HG03342 (cell line): Measurements from ENCODE around the gene PCDHGC5.

Experiments
- ATAC-seq: cut with Tn5 transposase; IDR thresholded peaks from one replicate; pipeline ENCODE4 v1.9.1; 2021; ENCODE audit warnings: mild to moderate bottlenecking, moderate library complexity; ENCODE audit not compliant: unreplicated experiment

The PCDHGC5 gene

DNA sequence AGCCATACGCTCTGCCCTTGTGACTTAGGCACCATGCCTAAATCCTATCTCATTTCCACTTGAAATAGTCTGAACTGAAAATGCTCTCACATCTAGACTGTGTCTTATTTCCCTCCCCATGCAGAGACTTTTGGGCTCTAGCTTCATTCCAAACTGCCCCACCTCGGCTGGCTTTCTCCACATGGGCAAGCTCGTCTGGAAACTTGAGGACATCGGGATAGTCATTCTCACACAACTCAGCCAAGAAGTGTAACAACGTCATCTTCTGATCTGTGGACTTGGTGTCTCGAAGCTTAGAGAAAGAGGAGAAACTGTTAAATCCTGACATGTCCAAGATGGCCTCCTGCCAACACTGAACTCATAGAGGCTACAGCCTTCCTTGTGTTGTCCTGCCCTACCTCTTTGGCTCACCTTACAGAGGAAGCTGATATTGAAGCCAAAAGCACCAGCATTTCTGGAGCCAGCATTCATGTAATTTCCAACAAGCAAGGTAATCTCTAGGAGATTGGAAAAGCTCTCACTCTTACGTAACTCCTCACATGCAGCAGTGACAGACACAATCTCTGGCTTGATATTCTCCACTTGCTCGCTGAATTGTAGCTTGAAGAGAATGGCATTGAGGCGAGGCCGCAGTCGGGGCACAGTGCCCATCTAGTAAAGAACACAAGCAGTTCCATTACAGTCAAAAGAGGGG, 39.6 kb downstream of the PCDHGC5 start:
- no peak for ATAC-seq

DNA sequence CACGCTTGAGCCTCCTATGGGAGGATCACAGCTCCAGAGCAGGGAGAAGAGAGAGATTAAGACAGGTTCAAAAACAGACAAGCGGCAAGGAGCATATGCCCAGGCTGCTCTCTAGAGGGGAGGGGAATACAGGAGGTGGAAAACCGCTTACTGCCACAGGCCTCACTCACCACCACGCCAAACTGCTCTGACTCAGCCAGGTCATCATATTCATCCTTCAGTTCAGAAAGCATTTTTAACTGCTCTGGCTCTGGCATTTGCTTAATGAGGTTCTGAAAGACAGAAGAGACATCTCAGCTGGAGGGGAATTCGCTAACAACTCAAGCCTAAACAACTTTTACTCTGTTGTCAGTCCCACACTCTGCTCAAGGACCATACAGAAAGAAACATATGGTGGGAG, 40.1 kb downstream of the PCDHGC5 start:
- ATAC-seq = no peak

DNA sequence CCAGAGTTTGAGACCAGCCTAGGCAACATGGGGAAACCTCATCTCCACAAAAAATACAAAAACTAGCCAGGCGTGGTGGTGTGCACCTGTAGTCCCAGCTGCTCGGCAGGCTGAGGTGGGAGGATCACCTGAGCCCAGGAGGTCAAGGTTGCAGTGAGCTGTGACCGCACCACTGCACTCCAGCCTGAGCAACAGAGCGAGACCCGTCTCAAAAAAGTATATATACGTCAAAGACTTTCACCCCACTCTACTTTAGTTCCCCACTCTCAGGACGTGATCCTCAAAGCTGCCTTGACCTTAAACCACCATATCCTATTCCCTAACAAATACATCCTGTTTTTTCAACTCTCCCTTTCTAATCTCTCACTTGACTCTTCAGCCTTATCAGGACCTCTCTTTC, 41.0 kb downstream of the PCDHGC5 start:
- no peak for ATAC-seq

DNA sequence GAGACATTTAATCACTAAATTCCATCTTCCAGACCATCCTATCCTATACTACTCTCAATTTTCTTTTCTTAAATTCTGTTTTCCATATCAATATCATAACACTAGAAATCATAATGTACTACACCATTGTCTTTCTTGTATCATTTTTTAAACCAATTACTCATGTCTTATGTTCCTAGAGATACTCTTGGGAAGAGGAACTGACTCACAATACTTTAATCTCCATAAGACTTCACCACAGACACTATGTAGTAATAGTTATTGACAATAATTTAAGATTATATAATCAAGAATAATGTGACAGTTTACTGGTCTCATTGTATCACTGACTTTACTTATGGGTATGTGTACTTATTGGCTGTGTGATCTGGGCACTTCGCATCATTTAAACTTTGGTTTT, 43.8 kb downstream of the PCDHGC5 start:
- ATAC-seq = no peak

DNA sequence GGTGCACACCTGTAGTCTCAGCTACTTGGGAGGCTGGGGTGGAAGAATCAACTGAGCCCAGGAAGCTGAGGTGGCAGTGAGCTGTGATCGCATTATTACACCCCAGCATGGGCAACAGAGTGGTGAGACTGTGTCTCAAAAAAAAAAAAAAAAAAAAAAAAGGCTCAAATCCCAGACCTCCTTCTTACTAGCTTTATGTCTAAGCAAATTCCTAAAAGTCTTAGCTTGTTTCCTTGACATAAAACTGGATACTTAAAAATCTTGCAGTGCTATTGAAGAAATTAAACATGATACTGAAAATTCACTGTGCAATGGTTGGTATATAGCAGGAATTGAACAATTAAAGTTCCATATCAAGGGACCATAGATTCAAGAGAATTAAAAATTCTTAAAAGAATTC, 45.0 kb downstream of the PCDHGC5 start:
- ATAC-seq = no peak

DNA sequence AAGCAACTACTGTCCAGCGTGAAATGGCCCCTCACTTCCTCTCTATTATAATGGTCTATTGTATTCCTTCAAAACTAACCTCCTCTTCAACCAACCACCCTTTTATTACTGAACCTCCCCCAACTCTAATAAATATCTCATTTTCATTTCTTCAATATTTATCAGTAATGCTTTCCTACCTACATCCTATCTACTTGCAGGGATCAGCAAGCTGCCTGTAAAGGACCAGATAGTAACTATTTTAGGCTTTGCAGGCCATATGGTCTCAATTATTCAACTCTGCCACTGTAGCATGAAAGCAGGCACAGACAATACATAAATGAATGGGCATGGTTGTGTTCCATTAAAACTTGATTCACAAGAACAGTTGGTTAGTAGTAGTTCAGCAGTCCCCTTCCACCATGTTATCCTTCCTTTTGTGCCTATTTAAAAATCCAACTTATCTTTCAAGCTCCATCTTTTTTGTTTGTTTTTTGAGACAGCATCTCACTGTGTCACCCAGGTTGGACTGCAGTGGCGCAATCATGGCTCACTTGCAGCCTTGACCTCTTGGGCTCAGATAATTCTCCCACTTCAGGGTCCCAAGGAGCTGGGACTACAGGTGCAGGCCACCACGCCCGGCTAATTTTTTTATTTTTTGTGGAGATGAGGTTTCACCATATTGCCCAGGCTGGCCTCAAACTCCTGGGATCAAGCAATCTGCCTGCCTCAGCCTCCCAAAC, 45.8 kb downstream of the PCDHGC5 start:
- ATAC-seq = no peak
